ENCODE results near the gene WASHC3. TPM values are rescaled to one million over a fixed set of nuclear protein-coding genes. Genes with fewer than 3 reads are reported as not detected.

WASHC3 gene
- total RNA-seq, 1 donor from 2014 or later: 37.1 TPM

GRCh38 chr12:102009796-102010195 lies 52.0 kb downstream of the WASHC3 start:
- no peak overlapping the region for H3K4me3 ChIP-seq (ENCODE audit: low read depth, low read length)
- H3K36me3 ChIP-seq (ENCODE audit: control insufficient read depth, insufficient read depth, low read length): no peaks in the 10 kb centered on the region
- no peak for FAIRE-seq
- no peaks in the 10 kb centered on the region for H3K27me3 ChIP-seq (ENCODE audit: control insufficient read depth, insufficient read depth, low read length)
- no peak for TF ChIP-seq CTCF (IDR thresholded peaks at IDR 0.05; ENCODE audit: insufficient read depth, low read length, severe bottlenecking)
- DNase-seq (ENCODE audit: low read depth): no peak

GRCh38 chr12:102008615-102009126 lies 53.1 kb downstream of the WASHC3 start:
- Histone ChIP-seq H3K27me3 (ENCODE audit: control insufficient read depth, insufficient read depth, low read length) (no peaks in the 10 kb centered on the region), H3K36me3 (ENCODE audit: control insufficient read depth, insufficient read depth, low read length) (no peaks in the 10 kb centered on the region), H3K4me3 (ENCODE audit: low read depth, low read length) (no peak overlapping the region)
- FAIRE-seq: no peak
- DNase-seq (ENCODE audit: low read depth): no peak
- TF ChIP-seq CTCF (IDR thresholded peaks at IDR 0.05; ENCODE audit: insufficient read depth, low read length, severe bottlenecking): no peak

GRCh38 chr12:102005256-102005655 lies 56.5 kb downstream of the WASHC3 start:
- TF ChIP-seq CTCF (IDR thresholded peaks at IDR 0.05; ENCODE audit: insufficient read depth, low read length, severe bottlenecking): no peak
- DNase-seq (ENCODE audit: low read depth) (no peak), FAIRE-seq (no peak)
- no peak overlapping the region for H3K4me3 ChIP-seq (ENCODE audit: low read depth, low read length)
- H3K27me3 ChIP-seq (ENCODE audit: control insufficient read depth, insufficient read depth, low read length): no peaks in the 10 kb centered on the region
- no peaks in the 10 kb centered on the region for H3K36me3 ChIP-seq (ENCODE audit: control insufficient read depth, insufficient read depth, low read length)

GRCh38 chr12:101997102-101997501 lies 64.7 kb downstream of the WASHC3 start:
- TF ChIP-seq CTCF (IDR thresholded peaks at IDR 0.05; ENCODE audit: insufficient read depth, low read length, severe bottlenecking): no peak
- H3K27me3 ChIP-seq (ENCODE audit: control insufficient read depth, insufficient read depth, low read length): no peaks in the 10 kb centered on the region
- DNase-seq (ENCODE audit: low read depth) (no peak), FAIRE-seq (no peak)
- H3K4me3 ChIP-seq (ENCODE audit: low read depth, low read length): no peak overlapping the region
- H3K36me3 ChIP-seq (ENCODE audit: control insufficient read depth, insufficient read depth, low read length): no peaks in the 10 kb centered on the region

- no peaks in the 10 kb centered on the region for H3K27me3 ChIP-seq (ENCODE audit: control insufficient read depth, insufficient read depth, low read length)
- FAIRE-seq: no peak
- no peak overlapping the region for H3K4me3 ChIP-seq (ENCODE audit: low read depth, low read length)
- DNase-seq (ENCODE audit: low read depth): no peak
- no peaks in the 10 kb centered on the region for H3K36me3 ChIP-seq (ENCODE audit: control insufficient read depth, insufficient read depth, low read length)
- no peak for TF ChIP-seq CTCF (IDR thresholded peaks at IDR 0.05; ENCODE audit: insufficient read depth, low read length, severe bottlenecking)
These were observed 66.1 kb downstream of the WASHC3 start for GRCh38 chr12:101995684-101996083.

- H3K27me3 ChIP-seq (ENCODE audit: control insufficient read depth, insufficient read depth, low read length): no peaks in the 10 kb centered on the region
- H3K36me3 ChIP-seq (ENCODE audit: control insufficient read depth, insufficient read depth, low read length): no peaks in the 10 kb centered on the region
- H3K4me3 ChIP-seq (ENCODE audit: low read depth, low read length): no peak overlapping the region
- FAIRE-seq (no peak), DNase-seq (ENCODE audit: low read depth) (no peak)
- no peak for TF ChIP-seq CTCF (IDR thresholded peaks at IDR 0.05; ENCODE audit: insufficient read depth, low read length, severe bottlenecking)
These were observed 69.7 kb downstream of the WASHC3 start for GRCh38 chr12:101992091-101992490.
